ENCODE results near the gene ITPR2.
"Not testable (repeated sequence)": the region's sequence is repeated elsewhere in the genome, so short reads cannot be mapped to it uniquely, and the experiment has no call there.

Gene ITPR2

DNA sequence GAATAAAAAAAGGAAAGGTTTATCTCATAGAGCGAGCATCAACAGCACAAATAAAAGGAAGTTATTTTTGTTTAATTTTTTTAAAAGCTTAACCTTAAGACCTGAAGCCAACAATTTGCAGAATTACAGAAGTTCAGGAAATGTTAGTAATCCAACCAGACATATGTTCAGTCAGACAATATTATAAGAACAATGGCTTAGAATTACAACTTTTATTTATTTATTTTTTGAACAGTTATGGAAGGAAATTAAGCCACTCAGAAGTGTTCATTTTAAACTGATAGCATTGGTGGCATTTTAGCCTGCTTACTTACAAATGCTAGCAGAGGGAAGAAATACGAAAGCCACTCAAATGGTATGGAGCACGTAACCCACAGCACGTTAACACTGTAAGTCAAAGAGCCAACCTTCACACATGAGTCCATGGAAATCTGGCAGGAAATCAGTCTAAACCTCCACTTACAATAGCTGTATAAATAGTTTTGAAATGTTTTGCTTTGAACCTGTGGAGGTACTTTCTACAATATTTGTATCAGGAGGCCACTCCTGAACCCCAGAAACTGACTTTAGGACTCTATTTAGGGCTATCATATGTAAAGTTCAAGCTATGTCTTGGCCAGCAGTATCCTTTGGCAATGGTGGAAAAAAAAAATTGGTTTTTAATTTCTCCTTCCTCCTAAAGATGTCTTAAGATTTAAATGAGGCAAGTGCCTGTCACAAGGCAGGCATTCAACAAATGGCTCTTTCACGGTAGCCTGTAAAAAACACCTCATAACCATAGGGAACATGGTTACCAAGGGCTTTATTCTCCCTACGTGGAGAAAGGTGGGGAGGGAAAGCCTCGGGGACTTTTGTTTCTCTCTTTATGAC, 102.3 kb downstream of the ITPR2 start:
- Histone ChIP-seq H3K4me3 (no peak overlapping the region), H3K27ac (no peak overlapping the region)
- TF ChIP-seq, protein P1, sequence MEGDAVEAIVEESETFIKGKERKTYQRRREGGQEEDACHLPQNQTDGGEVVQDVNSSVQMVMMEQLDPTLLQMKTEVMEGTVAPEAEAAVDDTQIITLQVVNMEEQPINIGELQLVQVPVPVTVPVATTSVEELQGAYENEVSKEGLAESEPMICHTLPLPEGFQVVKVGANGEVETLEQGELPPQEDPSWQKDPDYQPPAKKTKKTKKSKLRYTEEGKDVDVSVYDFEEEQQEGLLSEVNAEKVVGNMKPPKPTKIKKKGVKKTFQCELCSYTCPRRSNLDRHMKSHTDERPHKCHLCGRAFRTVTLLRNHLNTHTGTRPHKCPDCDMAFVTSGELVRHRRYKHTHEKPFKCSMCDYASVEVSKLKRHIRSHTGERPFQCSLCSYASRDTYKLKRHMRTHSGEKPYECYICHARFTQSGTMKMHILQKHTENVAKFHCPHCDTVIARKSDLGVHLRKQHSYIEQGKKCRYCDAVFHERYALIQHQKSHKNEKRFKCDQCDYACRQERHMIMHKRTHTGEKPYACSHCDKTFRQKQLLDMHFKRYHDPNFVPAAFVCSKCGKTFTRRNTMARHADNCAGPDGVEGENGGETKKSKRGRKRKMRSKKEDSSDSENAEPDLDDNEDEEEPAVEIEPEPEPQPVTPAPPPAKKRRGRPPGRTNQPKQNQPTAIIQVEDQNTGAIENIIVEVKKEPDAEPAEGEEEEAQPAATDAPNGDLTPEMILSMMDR (IDR thresholded peaks at IDR 0.05) = no peak
- DNase-seq (ENCODE audit: low spot score) = no peak

DNA sequence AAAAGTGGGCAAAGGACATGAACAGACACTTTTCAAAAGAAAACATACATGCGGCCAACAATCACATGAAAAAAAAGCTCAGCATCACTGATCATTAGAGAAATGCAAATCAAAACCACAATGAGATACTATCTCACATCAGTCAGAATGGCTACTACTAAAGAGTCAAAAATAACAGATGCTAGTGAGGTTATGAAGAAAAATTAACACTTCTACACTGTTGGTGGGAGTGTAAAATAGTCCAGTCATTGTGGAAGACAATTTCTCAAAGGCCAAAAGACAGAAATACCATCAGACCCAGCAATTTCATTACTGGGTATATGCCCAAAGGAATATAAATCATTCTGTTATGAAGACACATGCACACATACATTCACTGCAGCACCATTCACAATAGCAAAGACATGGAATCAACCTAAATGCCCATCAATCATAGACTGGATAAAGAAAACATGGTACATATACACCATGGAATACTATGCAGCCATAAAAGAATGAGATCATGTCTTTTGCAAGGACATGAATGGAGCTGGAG, 103.8 kb downstream of the ITPR2 start:
- DNase-seq (ENCODE audit: low spot score); H3K27ac ChIP-seq; H3K4me3 ChIP-seq: not testable (repeated sequence)

GRCh38 chr12:26728205-26729050, 104.6 kb downstream of the ITPR2 start:
- DNase-seq (ENCODE audit: low spot score) = no peak
- no peak overlapping the region for H3K27ac ChIP-seq
- TF ChIP-seq, protein P1 (IDR thresholded peaks at IDR 0.05) = no peak
- H3K4me3 ChIP-seq = no peak overlapping the region

GRCh38 chr12:26727482-26728204, 105.4 kb downstream of the ITPR2 start:
- TF ChIP-seq, protein P1 (IDR thresholded peaks at IDR 0.05) = no peak
- DNase-seq (ENCODE audit: low spot score) = no peak
- no peak overlapping the region for H3K27ac ChIP-seq
- H3K4me3 ChIP-seq = no peak overlapping the region

DNA sequence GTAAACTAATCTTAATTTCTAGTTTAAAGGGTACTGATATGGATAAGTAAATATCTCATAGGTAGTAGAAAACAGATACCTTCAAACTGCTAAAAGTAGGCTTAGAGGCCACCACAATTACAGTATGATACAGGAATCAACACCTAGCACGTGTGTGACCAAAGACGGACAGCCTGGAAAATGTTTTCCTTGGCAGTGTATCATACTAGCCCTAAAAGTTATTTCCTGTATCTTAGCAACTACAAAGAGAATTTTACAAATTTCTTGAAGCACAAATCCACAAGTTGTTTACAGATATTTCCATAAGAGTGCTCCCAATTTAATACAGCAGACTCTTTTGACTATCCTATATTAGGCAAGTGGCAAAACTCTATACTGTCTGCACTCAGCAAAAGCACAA, 106.0 kb downstream of the ITPR2 start:
- no peak for DNase-seq (ENCODE audit: low spot score)
- H3K4me3 ChIP-seq = no peak overlapping the region
- TF ChIP-seq, protein P1 (IDR thresholded peaks at IDR 0.05) = no peak
- H3K27ac ChIP-seq = no peak overlapping the region

GRCh38 chr12:26725276-26725916, 107.6 kb downstream of the ITPR2 start:
- Histone ChIP-seq H3K27ac (no peak overlapping the region), H3K4me3 (no peak overlapping the region)
- TF ChIP-seq, protein P1 (IDR thresholded peaks at IDR 0.05) = no peak
- no peak for DNase-seq (ENCODE audit: low spot score)

Data from coronary artery (tissue), 2 donors.